K562 (cell line): Measurements from ENCODE around the gene OSBPL3. TPM values are rescaled to one million over a fixed set of nuclear protein-coding genes. Genes with fewer than 3 reads are reported as not detected.
A peak's percentile ranks its signal among the peaks of the same experiment; 100 is the strongest.

Experiments
- ATAC-seq: fragments of 200-7000 bp; cut with Tn5 transposase; 3 replicates; pipeline ENCODE4 v1.9.1; 2020; ENCODE audit warnings: moderate library complexity
- BruUV-seq: library from RNA; stranded (reverse); fragments of 400-500 nt; replicated peaks from 2 replicates; lab custom pipeline; 2021; lab: Mats Ljungman, UMichigan
- CTCF ChIA-PET: fragments of 300-600 bp; formaldehyde crosslinking; extraction: SDS; loops from one replicate; lab custom pipeline; 2021; ENCODE audit warnings: low intra/inter-chr PET ratio; lab: Yijun Ruan, JAX
- POLR2A ChIA-PET: fragments of 300-600, 350-650 bp; sonication (Branson Sonifier 250); formaldehyde crosslinking; extraction: SDS; loops from one replicate; lab custom pipeline; 2021; ENCODE audit warnings: antibody characterized with exemption, inconsistent platforms; lab: Yijun Ruan, JAX
- DNase-seq, 4 experiments: peaks; one replicate each; pipeline versions ENCODE4 v3.0.0 to v3.0.0-alpha.2; 2011 to 2018; ENCODE audit warnings: low spot score in 3 of 4, mixed read lengths in 3 of 4; ENCODE audit errors: extremely low read depth in 1 of 4
- FAIRE-seq: peaks from 2 replicates; lab custom pipeline; 2011; peaks lifted over from hg19 to GRCh38; lab: Jason Lieb, UNC
- H2AFZ ChIP-seq: 2 replicates; pipeline ENCODE4 v1.6.0; 2011; ENCODE audit warnings: low read depth, low read length, control low read depth, inconsistent platforms
- H3K27ac ChIP-seq: fragments of 200-600 bp; 3 replicates; pipeline ENCODE4 v1.8.0; 2011; ENCODE audit warnings: low read depth, mild to moderate bottlenecking, control low read depth, inconsistent platforms, low read length, moderate library complexity, mixed read lengths; ENCODE audit errors: extremely low read depth
- H3K27me3 ChIP-seq, 2 experiments: fragments of 300-600 bp in 1 of 2; 2 replicates in 1 of 2; 3 replicates in 1 of 2; pipeline versions ENCODE4 v1.6.0 to v1.8.0; 2011; ENCODE audit warnings: inconsistent platforms in 2 of 2, low read length in 2 of 2, mild to moderate bottlenecking in 1 of 2, mixed read lengths in 1 of 2, moderate library complexity in 1 of 2; ENCODE audit not compliant: control insufficient read depth in 2 of 2, insufficient read depth in 2 of 2
- H3K36me3 ChIP-seq: fragments of 300-600 bp; 3 replicates; pipeline ENCODE4 v1.8.0; 2011; ENCODE audit warnings: mild to moderate bottlenecking, low read length, inconsistent platforms; ENCODE audit not compliant: control insufficient read depth, insufficient read depth
- H3K4me1 ChIP-seq, 2 experiments: fragments of 200-600 bp in 1 of 2; replicated peaks in 1 of 2; 2 replicates in 1 of 2; 3 replicates in 1 of 2; pipeline versions ENCODE4 v1.5.1 to v1.8.0; 2011; ENCODE audit warnings: inconsistent platforms in 2 of 2, low read length in 2 of 2, mild to moderate bottlenecking in 1 of 2, mixed read lengths in 1 of 2, moderate library complexity in 1 of 2; ENCODE audit not compliant: control insufficient read depth in 2 of 2, insufficient read depth in 2 of 2
- H3K4me2 ChIP-seq: 2 replicates; pipeline ENCODE4 v1.6.1; 2011; ENCODE audit warnings: low read length, control low read depth, inconsistent platforms, mixed read lengths; ENCODE audit not compliant: insufficient read depth
- H3K4me3 ChIP-seq: fragments of 200-600 bp; sonication (generic), shearing (Covaris generic); 2 replicates; pipeline ENCODE4 v1.5.1; 2016; ENCODE audit warnings: control low read depth, inconsistent platforms
- H3K79me2 ChIP-seq: fragments of 200-600 bp; 3 replicates; pipeline ENCODE4 v1.8.0; 2011; ENCODE audit warnings: low read length, inconsistent platforms; ENCODE audit not compliant: control insufficient read depth, insufficient read depth
- H3K9ac ChIP-seq, 2 experiments: 2 replicates each; pipeline versions ENCODE4 v1.6.0 to v1.6.1; 2011; ENCODE audit warnings: low read depth in 2 of 2, low read length in 2 of 2, control low read depth in 1 of 2, inconsistent platforms in 1 of 2, mild to moderate bottlenecking in 1 of 2, mixed read lengths in 1 of 2; ENCODE audit not compliant: insufficient read depth in 1 of 2
- H3K9me1 ChIP-seq: one replicate; pipeline ENCODE4 v1.6.0; 2011; ENCODE audit warnings: inconsistent platforms, mild to moderate bottlenecking, low read length, moderate library complexity; ENCODE audit not compliant: control insufficient read depth, insufficient read depth
- H3K9me3 ChIP-seq: replicated peaks from 2 replicates; pipeline ENCODE4 v1.5.1; 2011; ENCODE audit warnings: low read depth, low read length, inconsistent platforms; ENCODE audit not compliant: control insufficient read depth, insufficient read depth
- H4K20me1 ChIP-seq: replicated peaks from 2 replicates; pipeline ENCODE4 v1.6.1; 2011; ENCODE audit warnings: low read length, inconsistent platforms, mixed read lengths; ENCODE audit not compliant: control insufficient read depth, insufficient read depth
- CREB1 ChIP-seq, 2 experiments: sonication (generic) in 1 of 2; formaldehyde crosslinking in 1 of 2; IDR thresholded peaks; 2 replicates each; pipeline versions ENCODE4 v1.6.1 to v1.8.0; 2012 to 2022; ENCODE audit warnings: inconsistent platforms in 1 of 2, mild to moderate bottlenecking in 1 of 2, missing genetic modification reagents in 1 of 2, moderate library complexity in 1 of 2
- DIDO1 ChIP-seq: fragments of 450-650 bp; IDR thresholded peaks from 2 replicates; pipeline ENCODE4 v1.6.1; 2016; ENCODE audit warnings: low read depth, missing biosample characterization, missing genetic modification characterization
- ERF ChIP-seq: fragments of 450-650 bp; formaldehyde crosslinking; IDR thresholded peaks from 2 replicates; pipeline ENCODE4 v1.4.0; 2020; ENCODE audit warnings: mild to moderate bottlenecking, mixed read lengths
- NCOA4 ChIP-seq: fragments of 450-650 bp; IDR thresholded peaks from 2 replicates; pipeline ENCODE4 v1.6.1; 2018; ENCODE audit warnings: mild to moderate bottlenecking; ENCODE audit not compliant: partially characterized antibody
- POLR2AphosphoS5 ChIP-seq: IDR thresholded peaks from 2 replicates; pipeline ENCODE4 v1.6.1; 2011; ENCODE audit warnings: mild to moderate bottlenecking, low read depth, low read length, moderate library complexity; ENCODE audit not compliant: control insufficient read depth, insufficient read depth
- RAD21 ChIP-seq, 2 experiments: fragments of 250-450 bp in 1 of 2; fragments of 450-650 bp in 1 of 2; sonication (Bioruptor Pico) in 1 of 2; formaldehyde crosslinking in 1 of 2; IDR thresholded peaks in 1 of 2; conservative IDR thresholded peaks in 1 of 2; 2 replicates each; pipeline versions ENCODE4 v1.4.0 to v1.8.0; 2020 to 2022; ENCODE audit warnings: mild to moderate bottlenecking in 2 of 2, moderate library complexity in 1 of 2
- RB1 ChIP-seq: fragments of 450-650 bp; IDR thresholded peaks from 2 replicates; pipeline ENCODE4 v1.6.1; 2017; ENCODE audit warnings: low read depth, mild to moderate bottlenecking
- RBM25 ChIP-seq: fragments of 200-400 bp; formaldehyde crosslinking; IDR thresholded peaks from 2 replicates; pipeline ENCODE4 v1.6.1; 2018; ENCODE audit warnings: low read length, low read depth, moderate library complexity; ENCODE audit not compliant: severe bottlenecking
- SRF ChIP-seq, 2 experiments: fragments of 250-450, 450-650 bp in 1 of 2; sonication (Bioruptor Pico) in 1 of 2; sonication (generic) in 1 of 2; formaldehyde crosslinking; IDR thresholded peaks; 2 replicates each; pipeline versions ENCODE4 v1.5.0 to v1.5.1; 2020 to 2022; ENCODE audit warnings: mild to moderate bottlenecking in 1 of 2, missing genetic modification reagents in 1 of 2
- STAT5A ChIP-seq: IDR thresholded peaks from 2 replicates; pipeline ENCODE4 v1.6.1; 2012; ENCODE audit warnings: low read length, inconsistent platforms, borderline replicate concordance
- ZNF175 ChIP-seq: fragments of 200-800 bp; sonication (Bioruptor generic); IDR thresholded peaks from 2 replicates; pipeline ENCODE4 v1.6.1; 2016; ENCODE audit warnings: low read depth, mild to moderate bottlenecking, missing genetic modification characterization, missing compliant biosample characterization
- ZNF584 ChIP-seq: fragments of 200-800 bp; sonication (Bioruptor generic); IDR thresholded peaks from 2 replicates; pipeline ENCODE4 v1.6.1; 2016; ENCODE audit warnings: low read depth, mild to moderate bottlenecking, missing genetic modification characterization, missing compliant biosample characterization
- WGBS: fragments of 100-300 bp; shearing (Covaris generic); methylation state at CpG from one replicate; pipeline ENCODE4 v1.1.6; 2016; ENCODE audit warnings: low coverage, mixed read lengths; ENCODE audit not compliant: insufficient coverage; ENCODE audit errors: missing lambda C conversion rate; 5-methylcytosine and 5-hydroxymethylcytosine counted together
- in situ Hi-C: fragments of 300-500 bp; cut with MboI; formaldehyde crosslinking; loops from 4 replicates; pipeline ENCODE4 v1.15.0; 2018; ENCODE audit warnings: inconsistent platforms, mixed read lengths
- intact Hi-C: fragments of 100-400 bp; cut with micrococcal nuclease; formaldehyde crosslinking; loops from 2 replicates; pipeline ENCODE4 v1.14.2; 2022
- polyA plus RNA-seq, 8 experiments: library from polyadenylated mRNA; depleted of rRNA in 4 of 8; stranded (reverse) in 5 of 8; unstranded in 3 of 8; fragments of >200 nt; fragmentation: Nextera tagmentation in 2 of 8; fragmentation: Illumina TruSeq in 1 of 8; extraction: Ambion mirVana in 2 of 8; extraction: Trizol in 1 of 8; gene quantifications; 2 replicates each; pipeline versions ENCODE4 v1.2.1 to v1.2.3, GENCODE V29; 2011 to 2014; ENCODE audit warnings: inconsistent platforms in 1 of 8, missing spikeins in 1 of 8
- total RNA-seq, 7 experiments: library from RNA; depleted of rRNA in 6 of 7; stranded (reverse); fragments of >200 nt in 6 of 7; fragmentation: Illumina TruSeq in 2 of 7; extraction: Trizol in 2 of 7; gene quantifications; 2 replicates each; pipeline versions ENCODE4 v1.2.1 to v1.2.3, GENCODE V29; 2011 to 2021; ENCODE audit warnings: low replicate concordance in 1 of 7
- TF ChIP-seq, protein P1 (sequence below): sonication (generic); IDR thresholded peaks from 2 replicates; pipeline ENCODE4 v1.6.1; 2016

OSBPL3 gene
- total and polyA plus RNA-seq, 9 of the 15 experiments (the other 6 are each of a cell fraction or from before 2014, with no cell fraction given), result 4.8 to 37.2 (median 26.5) TPM

DNA sequence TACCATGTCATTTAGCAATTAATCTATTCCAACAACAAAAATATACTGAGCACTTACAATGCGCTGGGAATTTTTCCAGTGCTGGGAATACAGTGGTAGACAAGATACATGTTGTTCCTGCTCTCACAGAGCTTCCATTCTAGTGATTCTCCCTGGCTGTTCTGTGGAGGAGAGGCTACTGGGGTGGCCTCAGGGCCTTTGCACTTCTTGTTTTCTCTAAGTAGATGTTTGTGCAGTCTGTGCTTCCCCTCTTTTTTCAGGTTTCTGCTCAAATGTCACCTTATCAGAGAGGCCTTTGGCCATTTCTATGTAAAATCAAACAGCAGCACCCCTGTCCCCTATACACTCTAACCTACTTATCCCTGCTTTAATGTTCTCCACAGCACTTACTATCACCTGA lies 24.7 kb downstream of the OSBPL3 start:
- H3K4me1 ChIP-seq, result peaks cover 0 to under 1% of the 10 kb centered on the region in 2 experiments; a peak in 2 of 5 replicates
- TF ChIP-seq DIDO1 (tag) (no peak), RBM25 (peak; percentile 82)
- TF ChIP-seq, all 486 proteins: peak for 1
- intact Hi-C loops (no loop called here), in situ Hi-C loops (no loop called here)
- Histone ChIP-seq H3K4me3 (no peak overlapping the region), H3K27me3 (no peaks in the 10 kb centered on the region), H3K9me3 (no peaks in the 10 kb centered on the region), H3K9me1 (no peaks in the 10 kb centered on the region), H2AFZ (no peak overlapping the region), H3K27ac (no peak overlapping the region), H3K9ac (no peak overlapping the region), H3K4me2 (no peak overlapping the region), H4K20me1 (no peaks in the 10 kb centered on the region), H3K36me3 (no peaks in the 10 kb centered on the region), H3K79me2 (peaks cover 98% of the 10 kb centered on the region)
- DNase-seq (no peak), FAIRE-seq (no peak), ATAC-seq (no peak)
- POLR2A ChIA-PET, result no interaction called here
- WGBS, result 94% methylated on average over 1 of the region's 1 CpG
- CTCF ChIA-PET, result no interaction called here
- no TSS peak for BruUV-seq

DNA sequence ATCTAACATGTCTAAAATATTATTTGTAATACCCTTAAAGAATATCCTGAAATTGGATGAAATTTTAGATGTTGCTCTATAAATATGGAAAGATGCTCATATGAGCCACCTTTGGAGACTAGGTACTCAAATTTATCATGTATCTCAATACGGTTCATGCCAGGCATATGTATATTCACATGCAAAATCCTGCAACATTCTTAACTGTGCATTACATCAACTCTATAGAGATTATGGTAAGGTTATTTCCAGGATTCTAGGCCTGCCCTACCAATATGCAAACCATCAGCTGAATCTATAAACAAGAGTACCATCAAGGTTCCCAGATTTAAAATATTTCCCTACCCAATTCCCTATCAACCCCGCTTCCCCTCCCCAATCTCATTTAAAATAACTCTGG lies 27.5 kb downstream of the OSBPL3 start:
- ATAC-seq, result no peak

More for the DNA sequence above, 27.5 kb downstream of the OSBPL3 start:
- H3K27me3 ChIP-seq, result no peaks in the 10 kb centered on the region
- H3K4me3 ChIP-seq, result no peak overlapping the region
- no peaks in the 10 kb centered on the region for H3K9me3 ChIP-seq
- no peak for FAIRE-seq
- no peak overlapping the region for H3K9ac ChIP-seq
- TF ChIP-seq ZNF584 (CRISPR knock-in tag) (no peak), CREB1 (IDR thresholded peaks at IDR 0.05) (no peak), CREB1 (CRISPR knock-in tag; IDR thresholded peaks at IDR 0.05) (no peak), RB1 (no peak), NCOA4 (no peak), ERF (CRISPR knock-in tag) (no peak), RAD21 (CRISPR knock-in tag; conservative IDR thresholded peaks at IDR 0.05 in 1 of 2, IDR thresholded peaks at IDR 0.05 in 1 of 2) (no peak), STAT5A (no peak), ZNF175 (no peak), SRF (CRISPR knock-in tag; IDR thresholded peaks at IDR 0.05) (no peak), POLR2AphosphoS5 (no peak)
- TF ChIP-seq, protein P1, sequence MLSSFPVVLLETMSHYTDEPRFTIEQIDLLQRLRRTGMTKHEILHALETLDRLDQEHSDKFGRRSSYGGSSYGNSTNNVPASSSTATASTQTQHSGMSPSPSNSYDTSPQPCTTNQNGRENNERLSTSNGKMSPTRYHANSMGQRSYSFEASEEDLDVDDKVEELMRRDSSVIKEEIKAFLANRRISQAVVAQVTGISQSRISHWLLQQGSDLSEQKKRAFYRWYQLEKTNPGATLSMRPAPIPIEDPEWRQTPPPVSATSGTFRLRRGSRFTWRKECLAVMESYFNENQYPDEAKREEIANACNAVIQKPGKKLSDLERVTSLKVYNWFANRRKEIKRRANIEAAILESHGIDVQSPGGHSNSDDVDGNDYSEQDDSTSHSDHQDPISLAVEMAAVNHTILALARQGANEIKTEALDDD, result no peak
- no peak for DNase-seq
- no peak overlapping the region for H2AFZ ChIP-seq
- H3K79me2 ChIP-seq, result peaks cover 97% of the 10 kb centered on the region
- WGBS, result 81% methylated on average over 2 of the region's 2 CpGs
- no peaks in the 10 kb centered on the region for H3K36me3 ChIP-seq
- intact Hi-C loops (no loop called here), in situ Hi-C loops (no loop called here)
- no peak overlapping the region for H3K4me2 ChIP-seq
- peaks cover 0 to 2% of the 10 kb centered on the region in 2 experiments; a peak in 2 of 5 replicates for H3K4me1 ChIP-seq
- no TSS peak for BruUV-seq
- ChIA-PET CTCF (no interaction called here), POLR2A (no interaction called here)
- H3K27ac ChIP-seq, result no peak overlapping the region
- no peaks in the 10 kb centered on the region for H3K9me1 ChIP-seq
- H4K20me1 ChIP-seq, result no peaks in the 10 kb centered on the region
